MM.1S (cell line): ENCODE measurements around the gene NR1I3.

ENCODE experiments used
- DNase-seq: peaks from one replicate; pipeline ENCODE4 v3.0.0-alpha.2; 2015
- H2AFZ ChIP-seq: fragments of 300-600 bp; sonication (generic); 2 replicates; pipeline ENCODE4 v1.6.0; 2016; ENCODE audit warnings: antibody characterized with exemption, low read length
- H3F3A ChIP-seq: fragments of 300-600 bp; sonication (generic); 2 replicates; pipeline ENCODE4 v1.6.1; 2016; ENCODE audit warnings: mild to moderate bottlenecking, antibody characterized with exemption, low read length, moderate library complexity, mixed read lengths; ENCODE audit not compliant: insufficient read depth
- H3K27ac ChIP-seq: fragments of 300-600 bp; sonication (generic); 2 replicates; pipeline ENCODE4 v1.5.1; 2016; ENCODE audit warnings: mild to moderate bottlenecking, low read length
- H3K27me3 ChIP-seq: fragments of 300-600 bp; sonication (generic); replicated peaks from 2 replicates; pipeline ENCODE4 v1.6.0; 2016; ENCODE audit warnings: low read length; ENCODE audit not compliant: insufficient read depth
- H3K36me3 ChIP-seq: fragments of 300-600 bp; sonication (generic); replicated peaks from 2 replicates; pipeline ENCODE4 v1.6.1; 2016; ENCODE audit warnings: mild to moderate bottlenecking, low read length, mixed read lengths; ENCODE audit not compliant: insufficient read depth
- H3K4me1 ChIP-seq: fragments of 300-600 bp; sonication (generic); 2 replicates; pipeline ENCODE4 v1.6.1; 2016; ENCODE audit warnings: low read length, mixed read lengths
- H3K4me2 ChIP-seq: fragments of 300-600 bp; sonication (generic); 2 replicates; pipeline ENCODE4 v1.6.0; 2016; ENCODE audit warnings: low read depth, low read length
- H3K4me3 ChIP-seq: fragments of 300-600 bp; sonication (generic); 2 replicates; pipeline ENCODE4 v1.5.1; 2016; ENCODE audit warnings: low read length, mixed read lengths
- H3K79me2 ChIP-seq: fragments of 300-600 bp; sonication (generic); 2 replicates; pipeline ENCODE4 v1.6.1; 2016; ENCODE audit warnings: mixed run types, low read length, mixed read lengths
- H3K9ac ChIP-seq: fragments of 300-600 bp; sonication (generic); 2 replicates; pipeline ENCODE4 v1.6.1; 2016; ENCODE audit warnings: low read length, mixed read lengths
- H3K9me2 ChIP-seq: fragments of 300-600 bp; sonication (generic); replicated peaks from 2 replicates; pipeline ENCODE4 v1.6.1; 2016; ENCODE audit warnings: mild to moderate bottlenecking, low read length, mixed read lengths; ENCODE audit not compliant: insufficient read depth
- H3K9me3 ChIP-seq: fragments of 300-600 bp; sonication (generic); replicated peaks from 2 replicates; pipeline ENCODE4 v1.6.1; 2016; ENCODE audit warnings: mild to moderate bottlenecking, low read length, mixed read lengths; ENCODE audit not compliant: insufficient read depth
- H4K20me1 ChIP-seq: fragments of 300-600 bp; sonication (generic); 2 replicates; pipeline ENCODE4 v1.6.1; 2016; ENCODE audit warnings: mild to moderate bottlenecking, low read length, moderate library complexity, mixed read lengths; ENCODE audit not compliant: insufficient read depth
- EZH2 ChIP-seq: fragments of 300-600 bp; sonication (generic); optimal IDR thresholded peaks from 2 replicates; pipeline ENCODE3; 2017; ENCODE audit warnings: low read depth, mild to moderate bottlenecking, antibody characterized with exemption, low read length, mixed read lengths
- EZH2phosphoT487 ChIP-seq: fragments of 300-600 bp; sonication (generic); IDR thresholded peaks from 2 replicates; pipeline ENCODE4 v1.6.1; 2018; ENCODE audit warnings: antibody characterized with exemption, low read length
- TF ChIP-seq, protein P1 (sequence below): fragments of 300-600 bp; sonication (generic); IDR thresholded peaks from 2 replicates; pipeline ENCODE4 v1.5.1; 2016; ENCODE audit warnings: antibody characterized with exemption, low read length, mixed read lengths

The NR1I3 gene

GRCh38 chr1:161285113-161285512, 47.1 kb upstream of the NR1I3 start:
- Histone ChIP-seq H4K20me1 (no peaks in the 10 kb centered on the region), H3K9ac (no peak overlapping the region), H3K9me3 (no peaks in the 10 kb centered on the region), H3K4me2 (no peak overlapping the region), H3K4me1 (no peaks in the 10 kb centered on the region), H3K27me3 (peaks cover 22% of the 10 kb centered on the region), H3K9me2 (no peaks in the 10 kb centered on the region), H3F3A (no peaks in the 10 kb centered on the region), H3K36me3 (no peaks in the 10 kb centered on the region), H3K4me3 (no peak overlapping the region), H2AFZ (no peak overlapping the region), H3K27ac (no peak overlapping the region), H3K79me2 (no peaks in the 10 kb centered on the region)
- TF ChIP-seq EZH2phosphoT487 = no peak
- TF ChIP-seq, protein P1, sequence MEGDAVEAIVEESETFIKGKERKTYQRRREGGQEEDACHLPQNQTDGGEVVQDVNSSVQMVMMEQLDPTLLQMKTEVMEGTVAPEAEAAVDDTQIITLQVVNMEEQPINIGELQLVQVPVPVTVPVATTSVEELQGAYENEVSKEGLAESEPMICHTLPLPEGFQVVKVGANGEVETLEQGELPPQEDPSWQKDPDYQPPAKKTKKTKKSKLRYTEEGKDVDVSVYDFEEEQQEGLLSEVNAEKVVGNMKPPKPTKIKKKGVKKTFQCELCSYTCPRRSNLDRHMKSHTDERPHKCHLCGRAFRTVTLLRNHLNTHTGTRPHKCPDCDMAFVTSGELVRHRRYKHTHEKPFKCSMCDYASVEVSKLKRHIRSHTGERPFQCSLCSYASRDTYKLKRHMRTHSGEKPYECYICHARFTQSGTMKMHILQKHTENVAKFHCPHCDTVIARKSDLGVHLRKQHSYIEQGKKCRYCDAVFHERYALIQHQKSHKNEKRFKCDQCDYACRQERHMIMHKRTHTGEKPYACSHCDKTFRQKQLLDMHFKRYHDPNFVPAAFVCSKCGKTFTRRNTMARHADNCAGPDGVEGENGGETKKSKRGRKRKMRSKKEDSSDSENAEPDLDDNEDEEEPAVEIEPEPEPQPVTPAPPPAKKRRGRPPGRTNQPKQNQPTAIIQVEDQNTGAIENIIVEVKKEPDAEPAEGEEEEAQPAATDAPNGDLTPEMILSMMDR = no peak
- TF ChIP-seq EZH2 = no peak
- DNase-seq = no peak

GRCh38 chr1:161282991-161283390, 45.0 kb upstream of the NR1I3 start:
- no peaks in the 10 kb centered on the region for H4K20me1 ChIP-seq
- no peaks in the 10 kb centered on the region for H3K9me3 ChIP-seq
- no peaks in the 10 kb centered on the region for H3K9me2 ChIP-seq
- TF ChIP-seq EZH2 = no peak
- TF ChIP-seq, protein P1 = no peak
- no peak for TF ChIP-seq EZH2phosphoT487
- peaks cover 22% of the 10 kb centered on the region for H3K27me3 ChIP-seq
- H3K79me2 ChIP-seq = no peaks in the 10 kb centered on the region
- no peak overlapping the region for H3K4me3 ChIP-seq
- no peaks in the 10 kb centered on the region for H3F3A ChIP-seq
- no peak overlapping the region for H2AFZ ChIP-seq
- H3K36me3 ChIP-seq = no peaks in the 10 kb centered on the region
- DNase-seq = no peak
- H3K9ac ChIP-seq = no peak overlapping the region
- H3K4me2 ChIP-seq = no peak overlapping the region
- H3K27ac ChIP-seq = no peak overlapping the region
- H3K4me1 ChIP-seq = no peaks in the 10 kb centered on the region

DNA sequence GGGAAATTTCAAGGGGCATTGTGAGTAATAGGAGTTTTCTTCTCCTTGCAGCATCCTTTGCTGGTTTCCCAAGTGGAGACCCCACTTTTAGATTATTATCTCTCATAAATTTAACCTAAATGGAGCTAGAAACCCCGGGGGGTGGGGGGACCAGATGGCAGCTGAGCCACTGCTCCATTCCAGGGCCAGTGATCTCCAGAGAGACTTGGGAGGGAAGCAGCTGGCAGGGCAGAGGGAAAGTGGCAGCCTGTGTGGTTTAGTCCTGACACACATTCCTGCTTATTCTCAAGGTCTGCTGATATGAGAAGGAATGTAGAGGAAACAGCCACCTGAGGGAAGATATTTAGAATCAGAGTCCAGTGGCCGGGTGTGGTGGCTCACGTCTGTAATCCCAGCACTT, 36.9 kb upstream of the NR1I3 start:
- Histone ChIP-seq H3K27ac (no peak overlapping the region), H3K36me3 (no peaks in the 10 kb centered on the region), H3K4me2 (no peak overlapping the region), H3K9me3 (no peaks in the 10 kb centered on the region), H2AFZ (no peak overlapping the region), H3K9ac (no peak overlapping the region), H4K20me1 (no peaks in the 10 kb centered on the region), H3K79me2 (no peaks in the 10 kb centered on the region), H3K4me1 (no peaks in the 10 kb centered on the region), H3K27me3 (no peaks in the 10 kb centered on the region), H3K4me3 (no peak overlapping the region), H3F3A (no peaks in the 10 kb centered on the region), H3K9me2 (no peaks in the 10 kb centered on the region)
- TF ChIP-seq, protein P1 = no peak
- TF ChIP-seq EZH2 = no peak
- TF ChIP-seq EZH2phosphoT487 = no peak
- DNase-seq = no peak
